Tibial nerve (tissue), 4 donors: ENCODE results near the gene SELENOF. TPM values are rescaled to one million over a fixed set of nuclear protein-coding genes. Genes with fewer than 3 reads are reported as not detected.

Experiments used
- DNase-seq, 2 donors: peaks; one replicate each; pipeline ENCODE4 v3.0.0-alpha.2; 2019; ENCODE audit warnings: low spot score in 2 of 2
- H3K27ac ChIP-seq, 4 donors: fragments of 200-600 bp; sonication (generic) in 3 of 4; one replicate each; pipeline ENCODE4 v1.5.1; 2017 to 2019; ENCODE audit warnings: mild to moderate bottlenecking in 1 of 4
- H3K27me3 ChIP-seq, 2 donors: fragments of 200-600 bp; sonication (generic) in 1 of 2; one replicate each; pipeline versions ENCODE4 v1.5.1 to v1.6.0; 2017 to 2019
- H3K36me3 ChIP-seq, 3 donors: fragments of 200-600 bp; sonication (generic); one replicate each; pipeline ENCODE4 v1.5.1; 2018 to 2019
- H3K4me1 ChIP-seq, 4 donors: fragments of 200-600 bp; sonication (generic) in 3 of 4; one replicate each; pipeline ENCODE4 v1.5.1; 2017 to 2019
- H3K4me3 ChIP-seq, 4 donors: fragments of 200-600 bp; sonication (generic) in 3 of 4; one replicate each; pipeline ENCODE4 v1.5.1; 2017 to 2019; ENCODE audit warnings: mild to moderate bottlenecking in 1 of 4, moderate library complexity in 1 of 4
- H3K9me3 ChIP-seq, 4 donors: fragments of 200-600 bp; sonication (generic) in 3 of 4; one replicate each; pipeline ENCODE4 v1.5.1; 2017 to 2019
- EP300 ChIP-seq, 2 donors: sonication (generic); formaldehyde crosslinking; IDR thresholded peaks; one replicate each; pipeline ENCODE4 v1.6.1; 2017; ENCODE audit warnings: antibody characterized with exemption in 2 of 2, mild to moderate bottlenecking in 1 of 2
- POLR2A ChIP-seq, 2 donors: fragments of 450-650 bp; IDR thresholded peaks; one replicate each; pipeline ENCODE4 v1.6.1; 2017; ENCODE audit warnings: antibody characterized with exemption in 2 of 2, mild to moderate bottlenecking in 2 of 2, moderate library complexity in 2 of 2
- WGBS, 2 donors: methylation state at CpG; one replicate each; pipeline ENCODE4 v1.1.5; 2018; 5-methylcytosine and 5-hydroxymethylcytosine counted together
- total RNA-seq, 4 donors: library from RNA; depleted of rRNA; stranded (reverse); fragments of >200 nt; gene quantifications; one replicate each; pipeline ENCODE4 v1.1.0, GENCODE V29; 2016
- TF ChIP-seq, protein P1 (sequence below), 5 experiments: fragments of 200-600 bp in 3 of 5; fragments of 450-650 bp in 2 of 5; sonication (generic) in 3 of 5; IDR thresholded peaks; one replicate each; pipeline ENCODE4 v1.5.1; 2016 to 2019; ENCODE audit warnings: antibody characterized with exemption in 5 of 5, mild to moderate bottlenecking in 3 of 5, moderate library complexity in 2 of 5

Gene SELENOF
- total RNA-seq, 4 donors from 2014 or later: 78.0 to 123 (median 92.3) TPM

DNA sequence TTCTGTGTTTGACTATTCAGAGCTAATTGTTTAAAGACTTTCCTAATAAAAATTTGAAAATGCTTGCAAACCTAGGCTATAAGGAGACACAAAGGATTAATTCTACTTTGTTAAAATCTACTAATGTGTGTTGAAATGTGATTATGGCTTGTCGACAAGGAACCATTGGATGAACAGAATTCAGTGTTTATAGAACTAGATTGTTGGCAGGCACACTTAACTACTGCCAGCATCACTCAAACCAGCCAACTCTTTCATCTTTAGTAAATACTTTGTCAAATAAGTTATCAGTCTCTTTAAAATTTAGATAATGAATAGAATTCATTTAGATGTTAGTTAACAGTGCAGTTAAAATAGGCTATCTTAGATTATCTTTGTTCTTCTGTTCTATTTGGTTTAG, 28.1 kb upstream of the SELENOF start:
- no peak overlapping the region for H3K4me3 ChIP-seq
- peaks cover 0 to 16% (median 0%) of the 10 kb centered on the region in 4 donors for H3K4me1 ChIP-seq
- H3K27me3 ChIP-seq: no peaks in the 10 kb centered on the region
- TF ChIP-seq, protein P1, sequence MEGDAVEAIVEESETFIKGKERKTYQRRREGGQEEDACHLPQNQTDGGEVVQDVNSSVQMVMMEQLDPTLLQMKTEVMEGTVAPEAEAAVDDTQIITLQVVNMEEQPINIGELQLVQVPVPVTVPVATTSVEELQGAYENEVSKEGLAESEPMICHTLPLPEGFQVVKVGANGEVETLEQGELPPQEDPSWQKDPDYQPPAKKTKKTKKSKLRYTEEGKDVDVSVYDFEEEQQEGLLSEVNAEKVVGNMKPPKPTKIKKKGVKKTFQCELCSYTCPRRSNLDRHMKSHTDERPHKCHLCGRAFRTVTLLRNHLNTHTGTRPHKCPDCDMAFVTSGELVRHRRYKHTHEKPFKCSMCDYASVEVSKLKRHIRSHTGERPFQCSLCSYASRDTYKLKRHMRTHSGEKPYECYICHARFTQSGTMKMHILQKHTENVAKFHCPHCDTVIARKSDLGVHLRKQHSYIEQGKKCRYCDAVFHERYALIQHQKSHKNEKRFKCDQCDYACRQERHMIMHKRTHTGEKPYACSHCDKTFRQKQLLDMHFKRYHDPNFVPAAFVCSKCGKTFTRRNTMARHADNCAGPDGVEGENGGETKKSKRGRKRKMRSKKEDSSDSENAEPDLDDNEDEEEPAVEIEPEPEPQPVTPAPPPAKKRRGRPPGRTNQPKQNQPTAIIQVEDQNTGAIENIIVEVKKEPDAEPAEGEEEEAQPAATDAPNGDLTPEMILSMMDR (IDR thresholded peaks at IDR 0.05): no peak
- TF ChIP-seq EP300 (IDR thresholded peaks at IDR 0.05) (no peak), POLR2A (IDR thresholded peaks at IDR 0.05) (no peak)
- H3K9me3 ChIP-seq: no peaks in the 10 kb centered on the region
- WGBS, 2 donors: 24 to 39% methylated on average over 1 of the region's 1 CpG
- H3K36me3 ChIP-seq: no peaks in the 10 kb centered on the region
- H3K27ac ChIP-seq: no peak overlapping the region
- no peak for DNase-seq

DNA sequence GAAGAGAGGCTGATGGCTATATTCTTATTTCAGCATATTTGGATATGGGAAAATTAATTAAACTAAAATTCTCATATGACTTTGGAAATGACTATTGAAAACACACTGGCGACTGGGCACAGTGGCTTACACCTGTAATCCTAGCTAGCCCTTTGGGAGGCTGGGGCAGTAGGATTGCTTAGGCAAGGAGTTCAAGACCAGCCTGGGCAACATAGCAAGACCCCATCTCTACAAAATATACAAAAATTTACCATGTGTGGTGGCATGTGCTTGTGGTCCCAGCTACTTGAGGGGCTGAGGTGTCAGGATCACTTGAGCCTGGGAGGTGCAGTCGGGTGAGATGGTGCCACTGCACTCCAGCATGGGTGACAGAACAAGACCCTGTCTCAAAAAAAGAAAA, 26.7 kb upstream of the SELENOF start:
- no peak overlapping the region for H3K4me3 ChIP-seq
- H3K36me3 ChIP-seq: no peaks in the 10 kb centered on the region
- no peaks in the 10 kb centered on the region for H3K27me3 ChIP-seq
- WGBS, 2 donors: 93 to 98% methylated on average over 2 of the region's 2 CpGs
- no peak for DNase-seq
- no peak overlapping the region for H3K27ac ChIP-seq
- peaks cover 0 to 12% (median 0%) of the 10 kb centered on the region in 4 donors for H3K4me1 ChIP-seq
- H3K9me3 ChIP-seq: no peaks in the 10 kb centered on the region
- TF ChIP-seq, protein P1 (IDR thresholded peaks at IDR 0.05): no peak
- TF ChIP-seq EP300 (IDR thresholded peaks at IDR 0.05): no peak
- TF ChIP-seq POLR2A (IDR thresholded peaks at IDR 0.05): no peak

DNA sequence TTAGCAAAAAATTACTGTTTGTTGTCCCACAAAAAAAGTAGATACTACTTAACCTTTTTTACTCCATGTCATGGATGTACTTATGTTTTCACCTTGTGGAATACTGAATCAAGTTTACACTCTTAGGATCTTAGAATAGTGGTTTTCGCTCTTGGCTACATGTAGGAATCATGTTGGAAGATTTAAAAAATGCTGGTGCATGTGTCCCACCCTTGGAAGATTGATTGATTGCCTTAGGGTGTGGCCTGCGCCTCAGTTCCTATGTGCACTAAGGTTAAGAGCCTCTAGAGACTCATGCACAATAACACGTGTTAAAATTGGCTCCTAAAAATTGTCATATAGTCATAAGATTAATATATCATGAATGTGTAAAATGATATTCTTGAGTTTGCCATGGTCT, 25.5 kb upstream of the SELENOF start:
- Histone ChIP-seq H3K9me3 (no peaks in the 10 kb centered on the region), H3K36me3 (no peaks in the 10 kb centered on the region), H3K27ac (no peak overlapping the region), H3K4me1 (peaks cover 0 to 12% (median 0%) of the 10 kb centered on the region in 4 donors), H3K27me3 (no peaks in the 10 kb centered on the region), H3K4me3 (no peak overlapping the region)
- WGBS, 2 donors: 80 to 81% methylated on average over 3 of the region's 3 CpGs
- TF ChIP-seq, protein P1 (IDR thresholded peaks at IDR 0.05): no peak
- TF ChIP-seq POLR2A (IDR thresholded peaks at IDR 0.05): no peak
- TF ChIP-seq EP300 (IDR thresholded peaks at IDR 0.05): no peak
- DNase-seq: no peak

DNA sequence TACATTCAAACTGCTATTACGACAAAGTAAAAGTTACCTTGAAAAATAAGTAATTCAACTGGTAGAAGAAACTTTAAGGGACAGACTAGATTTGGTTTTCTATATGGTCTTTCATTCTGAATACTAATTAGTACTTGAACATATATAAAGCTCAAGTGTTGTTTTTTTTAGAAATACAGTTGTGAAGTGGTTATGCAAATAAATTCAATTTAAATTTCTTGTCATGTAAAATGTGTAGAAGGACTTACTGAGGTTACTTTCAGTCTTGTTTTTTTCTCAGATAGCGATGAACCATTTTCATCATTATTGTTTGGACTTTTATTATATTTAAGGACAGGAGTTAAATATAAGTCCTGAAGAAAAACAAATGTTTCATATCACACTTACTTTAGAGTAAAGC, 24.9 kb upstream of the SELENOF start:
- Histone ChIP-seq H3K27me3 (no peaks in the 10 kb centered on the region), H3K9me3 (no peaks in the 10 kb centered on the region), H3K4me3 (no peak overlapping the region), H3K27ac (no peak overlapping the region), H3K36me3 (no peaks in the 10 kb centered on the region), H3K4me1 (peaks cover 0 to 12% (median 0%) of the 10 kb centered on the region in 4 donors)
- TF ChIP-seq EP300 (IDR thresholded peaks at IDR 0.05) (no peak), POLR2A (IDR thresholded peaks at IDR 0.05) (no peak)
- TF ChIP-seq, protein P1 (IDR thresholded peaks at IDR 0.05): no peak
- 97 to 98% methylated on average over 2 of the region's 2 CpGs for WGBS, 2 donors
- no peak for DNase-seq

DNA sequence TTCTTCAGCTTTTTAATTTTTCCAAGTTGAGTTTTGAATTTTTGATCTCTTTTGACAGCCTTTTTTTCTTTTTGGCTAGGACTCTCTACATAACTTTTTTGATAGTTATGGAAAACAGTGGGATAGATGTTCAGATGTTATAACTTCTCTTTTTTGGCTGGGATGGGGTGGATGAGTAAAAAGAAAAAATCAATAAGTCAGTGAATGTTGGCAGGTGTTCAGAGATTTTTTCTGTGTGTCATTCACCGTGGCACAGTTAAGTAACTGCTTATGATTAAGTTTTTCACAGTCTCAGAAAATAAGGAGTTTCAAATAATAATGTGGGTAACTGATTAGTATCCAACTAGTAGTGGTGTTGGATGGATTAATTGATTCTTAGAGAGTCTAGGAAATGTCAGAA, 24.5 kb upstream of the SELENOF start:
- DNase-seq: no peak
- peaks cover 0 to 12% (median 0%) of the 10 kb centered on the region in 4 donors for H3K4me1 ChIP-seq
- H3K9me3 ChIP-seq: no peaks in the 10 kb centered on the region
- TF ChIP-seq, protein P1 (IDR thresholded peaks at IDR 0.05): no peak
- 34 to 47% methylated on average over 1 of the region's 1 CpG for WGBS, 2 donors
- no peaks in the 10 kb centered on the region for H3K36me3 ChIP-seq
- no peaks in the 10 kb centered on the region for H3K27me3 ChIP-seq
- H3K4me3 ChIP-seq: no peak overlapping the region
- no peak overlapping the region for H3K27ac ChIP-seq
